H1 (cell line): ENCODE data around the gene GRIK4.

Experiments used
- CTCF ChIP-seq, 3 experiments: IDR thresholded peaks; 1 replicate in 2 of 3; 2 replicates in 1 of 3; pipeline versions ENCODE4 v1.5.1 to v1.6.1; 2011; ENCODE audit warnings: low read length in 3 of 3, mild to moderate bottlenecking in 3 of 3, inconsistent platforms in 2 of 3, low read depth in 1 of 3, moderate library complexity in 1 of 3; ENCODE audit not compliant: insufficient read depth in 1 of 3; ENCODE audit errors: control extremely low read depth in 1 of 3
- GABPA ChIP-seq: IDR thresholded peaks from 2 replicates; pipeline ENCODE4 v1.6.1; 2011; ENCODE audit warnings: mild to moderate bottlenecking, low read length, moderate library complexity, borderline replicate concordance; ENCODE audit not compliant: insufficient read depth
- JUN ChIP-seq: IDR thresholded peaks from 2 replicates; pipeline ENCODE4 v1.6.1; 2011; ENCODE audit warnings: low read depth, mild to moderate bottlenecking, improper control_type of control experiment, low read length
- MAFK ChIP-seq: IDR thresholded peaks from 2 replicates; pipeline ENCODE4 v1.6.1; 2012; ENCODE audit warnings: low read depth, mild to moderate bottlenecking, improper control_type of control experiment, low read length
- NANOG ChIP-seq: IDR thresholded peaks from 2 replicates; pipeline ENCODE4 v1.6.1; 2011; ENCODE audit warnings: low read length, low read depth, mild to moderate bottlenecking, inconsistent platforms; ENCODE audit not compliant: insufficient read depth, poor library complexity, severe bottlenecking
- RNF2 ChIP-seq: fragments of 200-900, 300-1000 bp; sonication (generic); IDR thresholded peaks from 2 replicates; pipeline ENCODE4 v1.7.1; 2016; ENCODE audit warnings: borderline replicate concordance, low read depth, mild to moderate bottlenecking, antibody characterized with exemption, low read length; ENCODE audit not compliant: poor library complexity, severe bottlenecking; ENCODE audit errors: missing control alignments
- SIN3A ChIP-seq, 2 experiments: IDR thresholded peaks in 1 of 2; conservative IDR thresholded peaks in 1 of 2; 2 replicates each; pipeline ENCODE4 v1.6.1; 2011 to 2012; ENCODE audit warnings: low read length in 2 of 2, improper control_type of control experiment in 1 of 2, low read depth in 1 of 2, mild to moderate bottlenecking in 1 of 2
- SP4 ChIP-seq: IDR thresholded peaks from 2 replicates; pipeline ENCODE4 v1.6.1; 2012; ENCODE audit warnings: low read length, inconsistent platforms
- TCF12 ChIP-seq: IDR thresholded peaks from 2 replicates; pipeline ENCODE4 v1.6.1; 2011; ENCODE audit warnings: low read depth, mild to moderate bottlenecking, low read length
- TEAD4 ChIP-seq: IDR thresholded peaks from 2 replicates; pipeline ENCODE4 v1.6.1; 2012; ENCODE audit warnings: low read depth, low read length, inconsistent platforms, mixed read lengths

- no peak for TF ChIP-seq CTCF (IDR thresholded peaks at IDR 0.05; ENCODE audit: control extremely low read depth in 1 of 3, insufficient read depth in 1 of 3, low read depth in 1 of 3, low read length in 3 of 3)
- no peak for TF ChIP-seq JUN
- no peak for TF ChIP-seq GABPA
- TF ChIP-seq MAFK, result no peak
- TF ChIP-seq RNF2, result no peak
- TF ChIP-seq TCF12, result no peak
- TF ChIP-seq TEAD4, result no peak
- no peak for TF ChIP-seq SIN3A (conservative IDR thresholded peaks at IDR 0.05 in 1 of 2, IDR thresholded peaks at IDR 0.05 in 1 of 2; ENCODE audit: low read depth in 1 of 2, low read length in 2 of 2)
- no peak for TF ChIP-seq NANOG
- TF ChIP-seq SP4, result no peak
Observed at GRCh38 chr11:120774591-120775386, 263.2 kb downstream of the GRIK4 start.
